Mesothelial cell of epicardium (in vitro differentiated cells): Measurements from ENCODE around the gene MYCBPAP. TPM values are rescaled to one million over a fixed set of nuclear protein-coding genes. Genes with fewer than 3 reads are reported as not detected.

ENCODE experiments used
- DNase-seq, 2 experiments: peaks; one replicate each; pipeline ENCODE4 v3.0.0; 2021; ENCODE audit warnings: low spot score in 2 of 2; ENCODE audit not compliant: unreplicated experiment in 2 of 2
- H3K27ac Mint-ChIP-seq: 2 replicates; pipeline ENCODE4 v1.8.0; 2021; ENCODE audit warnings: mixed read lengths
- H3K27me3 Mint-ChIP-seq: 2 replicates; pipeline ENCODE4 v1.8.0; 2021; ENCODE audit warnings: low read depth, mixed read lengths
- H3K36me3 Mint-ChIP-seq: 2 replicates; pipeline ENCODE4 v1.8.0; 2021; ENCODE audit warnings: mixed read lengths
- H3K4me1 Mint-ChIP-seq: 2 replicates; pipeline ENCODE4 v1.8.0; 2021; ENCODE audit warnings: mixed read lengths
- H3K4me3 Mint-ChIP-seq: 2 replicates; pipeline ENCODE4 v1.8.0; 2021; ENCODE audit warnings: mild to moderate bottlenecking, moderate library complexity, mixed read lengths
- H3K9me3 Mint-ChIP-seq: 2 replicates; pipeline ENCODE4 v1.8.0; 2021; ENCODE audit warnings: mixed read lengths
- CTCF ChIP-seq: fragments of 200-600 bp; sonication (generic); IDR thresholded peaks from one replicate; pipeline ENCODE4 v1.5.0; 2021; ENCODE audit warnings: antibody characterized with exemption; ENCODE audit not compliant: unreplicated experiment
- total RNA-seq: library from RNA; stranded (reverse); gene quantifications from 3 replicates; pipeline ENCODE4 v1.2.1, GENCODE V29; 2021

The MYCBPAP gene
- total RNA-seq, 1 donor from 2014 or later, result 5.1 TPM

DNA sequence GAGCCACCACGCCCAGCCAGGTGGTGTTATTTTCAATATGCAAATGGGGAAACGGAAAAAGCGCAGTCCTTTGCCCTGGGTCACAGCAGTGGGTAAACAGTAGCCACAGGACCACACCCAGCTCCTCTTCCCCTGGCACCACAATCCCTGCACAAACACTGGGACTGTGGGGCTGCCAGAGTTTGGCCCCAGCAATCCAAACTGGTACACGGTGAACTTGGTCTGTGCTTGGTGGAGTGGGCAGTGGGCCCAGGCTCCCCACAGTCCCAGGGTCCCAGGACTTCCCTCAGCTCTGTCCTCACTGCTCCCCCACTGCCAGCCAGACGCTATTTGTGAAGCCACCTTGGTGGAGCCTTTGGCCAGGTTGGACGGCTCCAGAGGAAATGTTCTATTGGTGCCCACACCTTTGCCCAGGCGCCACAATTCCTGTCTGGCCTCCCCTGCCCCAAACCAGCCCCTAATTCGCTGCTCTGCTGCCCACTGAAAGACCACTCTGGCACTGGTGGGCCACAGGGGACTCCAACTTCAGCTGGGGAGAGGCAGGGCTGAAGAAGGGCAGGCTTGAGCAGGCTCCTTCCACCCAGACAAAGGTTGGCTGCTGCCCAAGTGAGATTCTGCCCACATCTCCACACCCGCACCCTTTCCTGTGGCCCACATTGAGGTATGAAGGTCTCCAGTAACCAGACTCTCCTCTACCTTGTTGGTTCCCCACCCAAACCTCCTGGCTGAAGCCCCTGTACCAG is 41.7 kb upstream of the MYCBPAP start:
- Mint-ChIP-seq H3K4me3 (no peak overlapping the region), H3K9me3 (no peaks in the 10 kb centered on the region), H3K4me1 (no peaks in the 10 kb centered on the region), H3K27me3 (peaks cover 20% of the 10 kb centered on the region), H3K36me3 (peaks cover 14% of the 10 kb centered on the region), H3K27ac (no peak overlapping the region)
- DNase-seq, result no peak
- no peak for TF ChIP-seq CTCF

DNA sequence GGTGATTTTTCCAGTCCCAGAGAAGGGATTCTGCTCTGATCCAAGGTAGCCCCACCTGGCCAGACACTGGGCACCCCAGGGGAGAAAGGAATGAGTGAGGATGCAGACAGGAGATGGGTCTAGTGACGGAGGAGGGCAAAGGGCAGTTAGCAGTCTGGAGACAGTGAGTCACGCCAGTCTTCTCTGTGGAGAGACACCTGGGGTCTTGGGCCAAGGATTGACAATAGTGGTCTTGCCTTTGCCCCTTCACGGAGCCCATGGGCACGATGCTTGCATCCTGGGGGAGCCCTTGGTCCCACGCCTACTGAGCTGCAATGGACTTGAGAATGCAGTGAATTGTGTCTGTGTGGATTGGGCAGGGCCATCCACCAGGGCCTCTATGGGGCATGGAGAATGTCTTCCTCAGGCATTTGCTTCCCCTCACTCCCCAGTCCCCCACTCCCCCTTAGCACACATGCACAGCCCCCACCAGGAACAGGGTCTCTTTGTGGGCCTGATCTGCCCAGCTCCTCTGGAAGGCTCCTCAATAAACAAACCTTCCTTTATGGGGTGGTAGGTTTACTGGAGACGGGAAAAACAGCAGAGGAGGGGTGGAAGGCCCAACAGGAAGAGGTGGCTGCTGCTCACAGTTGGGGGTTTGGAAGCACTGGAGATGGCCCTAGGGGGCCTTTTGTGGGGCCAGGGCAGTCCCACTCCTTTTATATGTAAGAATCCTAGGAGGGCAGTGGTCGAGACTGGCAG is 41.0 kb upstream of the MYCBPAP start:
- no peaks in the 10 kb centered on the region for H3K9me3 Mint-ChIP-seq
- no peak overlapping the region for H3K4me3 Mint-ChIP-seq
- no peak for DNase-seq
- TF ChIP-seq CTCF, result no peak
- H3K27me3 Mint-ChIP-seq, result peaks cover 20% of the 10 kb centered on the region
- H3K36me3 Mint-ChIP-seq, result peaks cover 18% of the 10 kb centered on the region
- no peaks in the 10 kb centered on the region for H3K4me1 Mint-ChIP-seq
- no peak overlapping the region for H3K27ac Mint-ChIP-seq

DNA sequence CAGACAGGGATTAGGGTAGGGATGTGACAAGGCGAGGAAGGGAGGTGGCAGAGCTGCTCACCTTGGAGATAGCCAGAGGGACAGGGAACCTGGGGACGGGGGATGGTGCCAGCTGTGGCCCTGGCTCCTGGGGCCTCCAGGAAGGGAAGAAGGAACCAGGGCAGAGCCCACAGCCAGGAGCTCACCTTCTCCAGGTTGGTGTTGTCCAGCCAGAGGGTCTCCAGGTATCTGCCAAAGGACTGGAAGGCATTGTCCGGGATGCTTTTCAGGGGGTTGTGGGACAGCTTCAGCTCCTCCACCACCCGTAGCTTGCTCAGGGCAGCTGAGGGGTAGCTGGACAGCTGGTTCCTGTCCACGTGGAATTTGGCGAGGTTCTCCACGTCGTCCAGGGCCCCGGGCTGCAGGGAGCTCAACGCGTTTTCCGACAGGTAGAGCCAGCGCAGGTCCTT is 40.4 kb upstream of the MYCBPAP start:
- peaks cover 20% of the 10 kb centered on the region for H3K27me3 Mint-ChIP-seq
- H3K27ac Mint-ChIP-seq, result no peak overlapping the region
- DNase-seq, result no peak
- H3K9me3 Mint-ChIP-seq, result no peaks in the 10 kb centered on the region
- peaks cover 17% of the 10 kb centered on the region for H3K36me3 Mint-ChIP-seq
- H3K4me3 Mint-ChIP-seq, result peak overlapping the region; percentile 20
- TF ChIP-seq CTCF, result no peak
- H3K4me1 Mint-ChIP-seq, result no peaks in the 10 kb centered on the region

DNA sequence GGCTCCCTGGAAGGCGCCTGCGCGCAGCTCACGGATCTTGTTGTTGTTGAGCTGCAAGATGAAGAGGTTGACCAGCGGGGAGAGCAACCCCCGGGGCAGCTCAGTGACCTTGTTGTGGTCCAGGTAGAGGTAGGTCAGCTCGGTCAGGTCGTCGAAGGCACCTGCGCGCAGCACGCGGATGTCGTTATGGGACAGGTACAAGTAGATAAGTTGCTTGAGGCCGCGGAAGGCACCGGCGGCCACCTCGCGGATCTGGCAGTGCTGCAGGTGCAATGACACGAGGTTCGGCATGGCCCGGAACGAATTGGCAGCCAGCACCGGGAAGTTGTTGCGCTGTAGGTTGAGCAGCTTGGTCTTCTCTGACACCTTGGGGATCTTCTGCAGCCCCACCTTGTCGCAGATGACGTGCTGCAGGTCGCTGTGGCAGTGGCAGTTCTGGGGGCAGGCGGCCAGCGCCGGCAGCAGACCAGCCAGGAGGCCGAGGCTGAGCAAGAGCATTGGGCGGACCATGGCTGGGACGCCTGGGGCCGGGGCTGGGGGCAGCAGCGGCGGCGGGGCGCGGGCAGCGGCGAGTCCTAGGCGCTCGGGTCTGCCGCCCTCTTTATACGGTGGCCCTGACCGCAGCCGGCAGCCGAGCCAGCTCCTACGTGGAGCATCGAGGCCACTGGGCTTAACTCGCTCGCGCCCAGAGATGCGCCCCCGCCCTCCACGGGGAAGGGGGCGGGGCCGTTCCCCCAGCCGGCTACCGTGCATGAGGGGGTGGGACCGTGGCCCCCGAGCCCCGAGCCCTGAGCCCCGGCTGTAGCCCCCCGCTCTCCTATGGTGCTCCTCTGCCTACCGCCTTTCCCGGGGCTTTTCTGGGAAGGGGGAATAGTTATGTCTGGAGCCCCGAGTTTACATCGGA is 39.7 kb upstream of the MYCBPAP start, which contains the start of gene CHAD:
CHAD (minus strand) TSS at position 577 of the 904 bp plus-strand sequence; CDS start at position 510, 67 bp downstream.
- H3K27me3 Mint-ChIP-seq, result peaks cover 20% of the 10 kb centered on the region

More for the DNA sequence above, 39.7 kb upstream of the MYCBPAP start, which contains the start of gene CHAD:
- H3K27ac Mint-ChIP-seq, result no peak within 1 kb of the TSS
- H3K4me1 Mint-ChIP-seq, result no peaks in the 10 kb centered on the region
- peaks cover 20% of the 10 kb centered on the region for H3K36me3 Mint-ChIP-seq
- DNase-seq, result no peak
- H3K4me3 Mint-ChIP-seq, result peak within 1 kb of the TSS; percentile 45
- TF ChIP-seq CTCF, result no peak
- H3K9me3 Mint-ChIP-seq, result no peaks in the 10 kb centered on the region
